Breast epithelium (tissue), 4 donors: ENCODE data around the gene GFI1B. TPM values are rescaled to one million over a fixed set of nuclear protein-coding genes. Genes with fewer than 3 reads are reported as not detected.

Experiments used
- DNase-seq, 2 donors: peaks; one replicate each; pipeline ENCODE4 v3.0.0-alpha.2; 2019; ENCODE audit warnings: low spot score in 2 of 2
- H3K27ac ChIP-seq, 2 donors: fragments of 200-600 bp; sonication (generic) in 1 of 2; one replicate each; pipeline ENCODE4 v1.5.1; 2016 to 2019; ENCODE audit warnings: mild to moderate bottlenecking in 1 of 2
- H3K27me3 ChIP-seq, 2 donors: fragments of 200-600 bp; sonication (generic) in 1 of 2; one replicate each; pipeline versions ENCODE4 v1.5.1 to v1.6.0; 2017 to 2019; ENCODE audit warnings: control low read depth in 1 of 2, mild to moderate bottlenecking in 1 of 2
- H3K36me3 ChIP-seq: fragments of 200-600 bp; one replicate; pipeline ENCODE4 v1.5.1; 2019
- H3K4me1 ChIP-seq, 2 donors: fragments of 200-600 bp; sonication (generic); one replicate each; pipeline ENCODE4 v1.5.1; 2016 to 2019; ENCODE audit warnings: control low read depth in 1 of 2
- H3K4me3 ChIP-seq, 3 donors: fragments of 200-600 bp; sonication (generic); 1 replicate in 2 of 3; 2 replicates in 1 of 3; pipeline ENCODE4 v1.5.1; 2016 to 2019; ENCODE audit warnings: mild to moderate bottlenecking in 3 of 3, moderate library complexity in 2 of 3
- H3K9me3 ChIP-seq, 2 donors: fragments of 200-600 bp; sonication (generic) in 1 of 2; one replicate each; pipeline ENCODE4 v1.5.1; 2016 to 2019; ENCODE audit warnings: control low read depth in 1 of 2
- POLR2A ChIP-seq: fragments of 450-650 bp; IDR thresholded peaks from one replicate; pipeline ENCODE4 v1.6.1; 2016; ENCODE audit warnings: antibody characterized with exemption, mild to moderate bottlenecking, moderate library complexity
- POLR2AphosphoS5 ChIP-seq, 3 donors: sonication (generic); formaldehyde crosslinking; IDR thresholded peaks; one replicate each; pipeline ENCODE4 v1.6.1; 2017; ENCODE audit warnings: antibody characterized with exemption in 3 of 3
- intact Hi-C: fragments of 100-400 bp; cut with DNase I; formaldehyde crosslinking; loops from one replicate; pipeline ENCODE4 v1.15.1; 2023; ENCODE audit warnings: low total_unique reads
- total RNA-seq, 3 donors: library from RNA; depleted of rRNA; stranded (reverse); fragments of >200 nt; gene quantifications; one replicate each; pipeline ENCODE4 v1.1.0, GENCODE V29; 2016
- TF ChIP-seq, protein P1 (sequence below), 3 donors: fragments of 450-650 bp; IDR thresholded peaks; one replicate each; pipeline ENCODE4 v1.5.1; 2016 to 2017; ENCODE audit warnings: antibody characterized with exemption in 3 of 3, mild to moderate bottlenecking in 3 of 3, moderate library complexity in 3 of 3

Gene GFI1B
- total RNA-seq, 3 donors from 2014 or later = not detected

DNA sequence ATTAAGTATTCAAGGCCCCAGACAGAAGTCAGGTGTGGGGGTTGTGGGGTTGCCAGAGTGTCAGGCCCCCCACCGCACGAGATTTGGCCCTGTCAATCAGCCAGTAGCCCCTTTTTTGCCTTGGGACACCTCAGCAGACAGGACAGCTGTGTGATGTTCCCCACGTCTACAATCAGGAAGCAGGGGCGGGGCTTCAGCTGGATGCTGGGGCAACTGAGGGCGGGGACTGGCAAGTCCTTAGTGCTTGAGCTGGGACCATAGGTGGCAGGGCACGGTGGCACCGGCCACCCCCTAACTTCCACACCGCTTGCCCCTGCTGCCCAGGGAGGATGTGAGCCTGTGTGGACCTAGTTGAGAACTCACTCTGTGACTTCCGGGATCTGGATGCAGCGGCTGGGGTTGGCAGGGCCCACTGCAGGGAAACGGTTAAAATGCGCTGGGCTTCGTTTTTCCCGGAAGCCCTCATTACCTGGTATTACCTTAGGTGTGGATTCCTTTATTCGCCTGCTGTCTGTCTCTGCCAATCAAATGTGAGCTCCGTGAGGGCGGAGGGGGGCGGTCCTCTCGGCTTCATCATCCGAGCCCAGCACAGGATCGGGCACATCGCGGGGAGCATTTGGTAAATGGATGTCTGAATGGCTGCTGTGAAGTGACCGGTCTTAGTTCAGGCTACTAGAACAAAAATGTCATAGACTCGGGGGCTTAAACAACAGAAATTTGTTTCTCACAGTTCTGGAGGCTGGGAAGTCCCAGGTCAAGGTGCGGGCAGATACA is 44.8 kb downstream of the GFI1B start:
- Histone ChIP-seq H3K27ac (no peak overlapping the region), H3K9me3 (no peaks in the 10 kb centered on the region), H3K27me3 (no peaks in the 10 kb centered on the region), H3K36me3 (no peaks in the 10 kb centered on the region), H3K4me1 (no peaks in the 10 kb centered on the region), H3K4me3 (no peak overlapping the region)
- no peak for DNase-seq
- intact Hi-C loops = no loop called here
- no peak for TF ChIP-seq POLR2AphosphoS5 (IDR thresholded peaks at IDR 0.05)
- TF ChIP-seq, protein P1, sequence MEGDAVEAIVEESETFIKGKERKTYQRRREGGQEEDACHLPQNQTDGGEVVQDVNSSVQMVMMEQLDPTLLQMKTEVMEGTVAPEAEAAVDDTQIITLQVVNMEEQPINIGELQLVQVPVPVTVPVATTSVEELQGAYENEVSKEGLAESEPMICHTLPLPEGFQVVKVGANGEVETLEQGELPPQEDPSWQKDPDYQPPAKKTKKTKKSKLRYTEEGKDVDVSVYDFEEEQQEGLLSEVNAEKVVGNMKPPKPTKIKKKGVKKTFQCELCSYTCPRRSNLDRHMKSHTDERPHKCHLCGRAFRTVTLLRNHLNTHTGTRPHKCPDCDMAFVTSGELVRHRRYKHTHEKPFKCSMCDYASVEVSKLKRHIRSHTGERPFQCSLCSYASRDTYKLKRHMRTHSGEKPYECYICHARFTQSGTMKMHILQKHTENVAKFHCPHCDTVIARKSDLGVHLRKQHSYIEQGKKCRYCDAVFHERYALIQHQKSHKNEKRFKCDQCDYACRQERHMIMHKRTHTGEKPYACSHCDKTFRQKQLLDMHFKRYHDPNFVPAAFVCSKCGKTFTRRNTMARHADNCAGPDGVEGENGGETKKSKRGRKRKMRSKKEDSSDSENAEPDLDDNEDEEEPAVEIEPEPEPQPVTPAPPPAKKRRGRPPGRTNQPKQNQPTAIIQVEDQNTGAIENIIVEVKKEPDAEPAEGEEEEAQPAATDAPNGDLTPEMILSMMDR (IDR thresholded peaks at IDR 0.05) = no peak
- TF ChIP-seq POLR2A = no peak

DNA sequence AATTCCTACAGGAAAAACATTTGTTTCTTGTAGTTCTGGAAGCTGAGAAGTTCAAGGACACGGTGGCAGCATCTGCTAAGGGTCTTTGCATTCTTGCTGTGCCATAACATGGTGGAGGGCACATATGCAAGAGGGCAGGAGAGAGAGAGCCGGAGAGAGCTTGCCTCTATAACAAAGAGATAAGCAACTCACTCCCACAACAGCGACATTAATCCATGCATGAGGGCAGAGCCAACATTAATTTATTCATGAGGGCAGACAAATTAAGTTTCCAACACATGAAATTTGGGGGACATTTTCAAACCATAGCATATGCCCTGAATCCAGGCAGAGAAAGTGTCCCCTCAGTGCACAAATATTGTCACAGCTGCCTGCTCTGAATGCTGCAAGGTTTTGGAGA is 47.9 kb downstream of the GFI1B start:
- Histone ChIP-seq H3K27me3 (no peaks in the 10 kb centered on the region), H3K4me3 (no peak overlapping the region), H3K4me1 (no peaks in the 10 kb centered on the region), H3K36me3 (no peaks in the 10 kb centered on the region), H3K9me3 (no peaks in the 10 kb centered on the region), H3K27ac (no peak overlapping the region)
- no peak for DNase-seq
- TF ChIP-seq, protein P1 (IDR thresholded peaks at IDR 0.05) = no peak
- TF ChIP-seq POLR2AphosphoS5 (IDR thresholded peaks at IDR 0.05) = no peak
- TF ChIP-seq POLR2A = no peak
- intact Hi-C loops = no loop called here

DNA sequence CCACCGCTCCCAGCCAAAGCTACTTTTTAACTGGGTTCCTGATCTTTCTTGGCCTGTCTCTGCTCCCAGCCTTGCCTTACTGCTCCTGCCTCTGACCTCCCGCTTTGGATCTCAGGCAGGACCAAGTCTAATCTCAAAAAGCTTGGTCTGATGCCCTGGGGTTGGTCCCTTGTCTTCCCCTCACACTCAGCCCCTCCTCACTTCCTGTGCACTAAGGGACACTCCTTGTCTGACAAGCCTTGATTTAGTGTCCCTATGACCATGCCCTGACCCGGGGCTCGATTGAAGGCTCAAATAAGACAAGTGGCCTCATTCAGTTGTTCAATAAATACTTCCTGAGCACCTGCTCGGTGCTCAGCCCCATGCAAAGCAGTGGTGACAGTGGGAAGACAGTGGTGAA is 48.6 kb downstream of the GFI1B start:
- no peaks in the 10 kb centered on the region for H3K27me3 ChIP-seq
- DNase-seq = no peak
- no peaks in the 10 kb centered on the region for H3K36me3 ChIP-seq
- no peak overlapping the region for H3K27ac ChIP-seq
- intact Hi-C loops = no loop called here
- H3K4me3 ChIP-seq = no peak overlapping the region
- no peaks in the 10 kb centered on the region for H3K9me3 ChIP-seq
- TF ChIP-seq POLR2A = no peak
- TF ChIP-seq POLR2AphosphoS5 (IDR thresholded peaks at IDR 0.05) = no peak
- TF ChIP-seq, protein P1 (IDR thresholded peaks at IDR 0.05) = no peak
- H3K4me1 ChIP-seq = peaks cover 3 to 6% of the 10 kb centered on the region in 2 donors

DNA sequence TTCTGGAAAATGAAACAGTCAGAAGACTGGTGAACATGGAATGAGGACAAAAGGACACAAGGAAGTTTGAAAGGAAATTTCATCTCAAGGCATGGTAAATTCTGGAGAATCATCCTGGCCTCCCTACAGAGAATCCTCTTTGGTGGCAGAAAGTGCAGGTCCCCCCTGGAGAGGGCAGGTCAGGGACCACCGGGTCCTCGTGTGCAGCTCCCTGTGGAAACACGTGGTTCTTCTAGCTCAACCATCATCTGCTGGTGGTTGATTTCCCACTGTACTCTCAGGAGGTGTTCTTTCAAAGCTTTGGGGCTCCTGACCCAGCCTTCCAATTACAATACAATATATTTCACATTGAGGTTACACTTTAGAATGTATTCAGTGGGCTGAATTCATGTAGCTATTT is 49.7 kb downstream of the GFI1B start:
- no peak for DNase-seq
- Histone ChIP-seq H3K27me3 (no peaks in the 10 kb centered on the region), H3K9me3 (no peaks in the 10 kb centered on the region), H3K4me1 (peaks cover 3 to 12% of the 10 kb centered on the region in 2 donors), H3K27ac (no peak overlapping the region), H3K4me3 (no peak overlapping the region), H3K36me3 (no peaks in the 10 kb centered on the region)
- intact Hi-C loops = no loop called here
- TF ChIP-seq, protein P1 (IDR thresholded peaks at IDR 0.05) = no peak
- TF ChIP-seq POLR2AphosphoS5 (IDR thresholded peaks at IDR 0.05) (no peak), POLR2A (no peak)

DNA sequence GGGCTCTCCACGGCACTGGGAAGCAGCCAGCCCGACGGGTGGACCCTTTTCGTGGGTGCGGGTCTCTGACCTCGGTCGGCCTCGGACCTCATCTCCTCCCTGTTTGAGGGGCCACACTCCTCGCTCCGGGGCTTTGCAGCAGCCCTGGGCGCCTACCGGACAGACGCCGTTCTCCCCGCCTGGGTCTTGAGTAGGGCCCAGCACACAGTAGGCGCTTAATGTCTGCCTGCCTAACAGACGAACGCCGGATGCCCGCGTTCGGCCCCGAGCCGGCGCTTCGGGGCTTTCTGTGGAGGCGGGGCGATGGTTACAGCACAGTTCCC is 51.5 kb downstream of the GFI1B start:
- no peaks in the 10 kb centered on the region for H3K36me3 ChIP-seq
- peaks cover 3 to 12% of the 10 kb centered on the region in 2 donors for H3K4me1 ChIP-seq
- no peak for DNase-seq
- H3K27me3 ChIP-seq = no peaks in the 10 kb centered on the region
- H3K4me3 ChIP-seq = peak overlapping the region; percentile 91 to 97 (median 95)
- H3K27ac ChIP-seq = peak overlapping the region; percentile 88 to 93
- H3K9me3 ChIP-seq = no peaks in the 10 kb centered on the region
- intact Hi-C loops = no loop called here
- TF ChIP-seq POLR2AphosphoS5 (IDR thresholded peaks at IDR 0.05) (no peak), POLR2A (no peak)
- TF ChIP-seq, protein P1 (IDR thresholded peaks at IDR 0.05) = no peak
